Measurements from ENCODE around the gene CHRNB1.

CHRNB1 gene

DNA sequence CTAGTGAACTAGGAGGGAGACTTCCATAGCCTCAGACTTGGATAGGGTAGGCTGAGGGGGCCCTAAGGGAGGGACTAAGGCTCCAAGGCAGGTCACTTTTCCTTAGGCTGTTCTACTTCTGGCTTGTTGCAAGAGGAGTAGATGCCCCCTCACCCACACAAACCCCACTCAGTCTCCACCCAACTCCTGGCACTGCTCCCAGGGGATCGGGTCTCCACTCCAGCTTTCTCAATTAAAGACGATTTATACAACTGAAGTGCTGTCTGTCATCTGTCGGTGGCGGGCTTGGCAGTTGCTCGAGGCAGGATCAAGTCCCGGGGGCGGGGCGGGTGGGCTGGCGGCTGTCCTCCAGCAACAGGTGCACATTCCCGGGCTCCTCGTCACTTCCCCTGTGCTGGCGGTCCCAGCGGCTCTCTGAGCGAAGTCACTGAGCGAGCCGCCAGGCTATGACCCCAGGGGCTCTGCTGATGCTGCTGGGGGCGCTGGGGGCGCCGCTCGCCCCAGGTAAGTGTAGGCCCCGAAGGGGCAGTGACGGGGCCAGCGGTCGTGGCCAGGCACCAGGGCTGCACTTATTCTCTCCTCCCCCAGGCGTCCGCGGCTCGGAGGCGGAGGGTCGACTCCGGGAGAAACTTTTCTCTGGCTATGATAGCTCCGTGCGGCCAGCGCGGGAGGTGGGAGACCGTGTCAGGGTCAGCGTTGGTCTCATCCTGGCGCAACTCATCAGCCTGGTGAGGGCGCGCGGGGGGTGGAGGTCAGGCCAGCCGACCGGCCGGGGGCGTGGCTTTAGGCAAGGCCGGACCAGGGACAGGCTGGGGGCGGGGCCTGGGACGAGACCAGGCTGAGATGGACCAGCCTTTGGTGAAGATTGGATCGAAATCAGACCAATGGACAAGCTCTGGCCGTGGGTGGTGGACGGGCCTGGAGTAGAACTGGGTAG is at the start of gene CHRNB1:
Gene CHRNB1 (plus strand): TSS at position 380 of the 937 bp plus-strand sequence. CDS start 67 bp downstream, at position 447.
- no peak for DNase-seq

GRCh38 chr17:7396147-7396546 is 48.7 kb upstream of the CHRNB1 start:
- DNase-seq = no peak

- DNase-seq = no peak
Observed at GRCh38 chr17:7398612-7399011, 46.2 kb upstream of the CHRNB1 start.

- DNase-seq = peak in 1 of 2 experiments; percentile 26
Observed at GRCh38 chr17:7403043-7403726, 41.7 kb upstream of the CHRNB1 start.

GRCh38 chr17:7403727-7403976 is 41.2 kb upstream of the CHRNB1 start:
- no peak for DNase-seq

- DNase-seq = peak; percentile 92 to 94
Observed at GRCh38 chr17:7403977-7404736, 40.7 kb upstream of the CHRNB1 start, which contains the start of gene TMEM256. TMEM256 (minus strand) TSS chr17:7404097; CDS start chr17:7404084, 13 bp downstream.

- peak; percentile 65 to 68 for DNase-seq
Observed at GRCh38 chr17:7404737-7405349, 40.0 kb upstream of the CHRNB1 start.

DNA sequence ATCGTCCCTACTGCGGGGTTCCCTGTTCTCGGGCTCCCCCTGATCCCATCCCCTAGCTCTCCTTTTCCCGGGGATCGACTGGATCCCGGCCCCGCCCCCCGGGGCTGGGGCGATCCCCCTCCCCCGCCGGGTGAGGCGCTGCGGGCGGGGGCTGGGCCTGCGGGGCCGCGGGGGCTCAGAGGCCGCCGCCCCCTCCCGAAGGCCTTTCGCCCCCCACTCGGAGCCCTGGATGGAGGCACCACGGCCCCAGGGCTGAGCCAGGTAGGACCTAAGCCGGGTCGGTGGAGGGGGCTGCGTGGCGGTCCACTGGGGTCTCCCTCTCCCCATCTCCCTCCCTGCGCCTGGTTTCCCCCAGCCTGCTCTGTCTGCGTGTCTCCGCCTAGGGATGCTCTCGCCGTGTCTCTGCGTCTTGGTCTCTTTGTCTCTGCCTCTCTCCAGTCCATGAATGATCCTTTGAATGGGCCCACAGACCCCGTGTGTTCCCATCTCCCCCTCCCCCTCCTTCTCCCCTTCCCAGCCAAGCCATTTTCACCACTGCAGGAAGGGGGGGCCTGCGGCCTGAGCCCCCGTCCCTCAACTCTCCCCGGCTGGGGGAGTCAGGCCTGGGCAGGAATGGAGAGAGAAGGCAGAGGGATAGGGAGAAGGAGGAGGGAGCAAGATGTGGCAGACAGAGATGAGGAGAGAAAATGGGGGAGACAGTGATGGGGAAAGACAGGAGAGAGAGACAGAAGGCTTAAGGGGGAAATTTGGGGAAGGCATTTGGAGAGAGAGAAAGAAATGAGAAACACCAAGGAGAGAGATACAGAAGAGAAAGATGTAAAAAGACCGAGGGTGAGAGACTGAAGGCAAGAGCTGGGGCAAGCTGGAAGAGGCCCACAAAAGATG is 39.3 kb upstream of the CHRNB1 start:
- DNase-seq = no peak

DNA sequence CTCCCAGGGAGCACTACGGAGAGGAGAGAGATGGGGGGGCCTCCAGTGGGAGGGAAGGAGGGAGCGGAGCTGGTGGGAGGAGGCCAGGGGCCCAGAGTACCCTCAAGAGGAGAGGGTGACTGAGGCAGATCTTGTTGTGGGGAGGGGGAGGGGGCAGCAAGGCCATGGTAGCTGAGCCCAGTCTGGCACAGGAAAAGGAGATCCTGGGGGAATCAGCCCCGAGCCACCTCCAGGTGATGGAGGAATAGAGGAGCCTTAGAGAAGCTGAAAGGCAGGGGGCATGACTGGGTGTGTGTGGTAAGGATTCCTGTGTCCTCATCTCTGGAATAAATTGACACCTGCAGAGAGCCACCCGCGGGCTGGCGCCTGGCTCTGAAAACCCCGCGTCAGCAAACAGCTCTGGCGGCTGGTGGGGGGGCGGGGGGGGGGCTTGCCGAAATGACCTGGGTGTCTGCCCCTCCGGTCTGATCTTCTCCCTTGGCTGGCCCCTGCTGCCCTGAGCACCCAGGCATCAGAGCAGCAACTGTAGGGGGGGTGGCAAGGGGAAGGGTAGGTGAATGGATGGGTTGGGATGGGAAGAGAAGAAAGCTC is 38.5 kb upstream of the CHRNB1 start:
- DNase-seq = no peak

DNA sequence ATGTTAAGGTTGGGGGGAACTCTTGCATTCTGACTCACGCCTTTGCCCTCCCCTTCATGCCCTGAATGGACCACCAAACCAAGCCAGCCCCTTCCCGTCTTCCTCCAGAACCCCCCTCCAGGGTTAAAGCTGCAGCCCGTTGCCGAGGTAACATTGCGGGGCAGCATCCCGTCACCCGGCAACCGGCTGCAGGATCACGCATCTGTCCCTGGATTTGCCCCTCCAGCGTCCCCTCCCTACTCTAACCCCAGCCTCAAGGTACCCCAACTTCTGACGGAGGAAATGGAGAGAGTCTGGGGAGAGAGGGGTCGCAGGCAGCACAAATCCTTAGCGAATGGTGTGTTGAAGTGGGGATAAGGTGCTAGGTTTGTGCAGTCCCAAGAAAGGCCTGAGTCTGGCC is 37.8 kb upstream of the CHRNB1 start:
- no peak for DNase-seq

- DNase-seq = no peak
Observed at GRCh38 chr17:7407485-7408251, 37.2 kb upstream of the CHRNB1 start, which contains the start of gene NLGN2. NLGN2 (plus strand) TSS chr17:7407845; CDS start chr17:7408256, 411 bp downstream.

DNA sequence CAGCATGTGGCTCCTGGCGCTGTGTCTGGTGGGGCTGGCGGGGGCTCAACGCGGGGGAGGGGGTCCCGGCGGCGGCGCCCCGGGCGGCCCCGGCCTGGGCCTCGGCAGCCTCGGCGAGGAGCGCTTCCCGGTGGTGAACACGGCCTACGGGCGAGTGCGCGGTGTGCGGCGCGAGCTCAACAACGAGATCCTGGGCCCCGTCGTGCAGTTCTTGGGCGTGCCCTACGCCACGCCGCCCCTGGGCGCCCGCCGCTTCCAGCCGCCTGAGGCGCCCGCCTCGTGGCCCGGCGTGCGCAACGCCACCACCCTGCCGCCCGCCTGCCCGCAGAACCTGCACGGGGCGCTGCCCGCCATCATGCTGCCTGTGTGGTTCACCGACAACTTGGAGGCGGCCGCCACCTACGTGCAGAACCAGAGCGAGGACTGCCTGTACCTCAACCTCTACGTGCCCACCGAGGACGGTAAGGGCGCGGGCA is 36.6 kb upstream of the CHRNB1 start:
- no peak for DNase-seq

- no peak for DNase-seq
Observed at GRCh38 chr17:7408863-7409262, 36.0 kb upstream of the CHRNB1 start.

GRCh38 chr17:7409716-7410115 is 35.1 kb upstream of the CHRNB1 start:
- DNase-seq = no peak

- no peak for DNase-seq
Observed at GRCh38 chr17:7410634-7411426, 34.0 kb upstream of the CHRNB1 start.

DNA sequence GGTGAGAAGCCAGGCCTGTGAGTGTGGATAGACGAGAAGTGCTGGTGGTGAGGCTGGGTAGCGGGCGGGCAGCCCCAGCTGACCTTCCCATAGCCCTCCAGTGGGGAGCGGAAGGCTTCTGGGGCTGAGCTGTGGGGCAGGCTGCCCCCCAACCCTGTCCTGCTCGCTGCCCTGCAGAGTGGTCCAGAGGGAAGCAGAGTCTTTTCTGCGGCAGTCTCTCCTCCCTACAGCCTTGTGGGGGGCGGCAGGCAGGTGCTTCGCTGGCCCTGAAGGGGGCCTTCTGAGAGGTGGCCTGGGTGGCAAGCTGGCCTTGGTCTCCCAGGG is 33.5 kb upstream of the CHRNB1 start:
- no peak for DNase-seq

DNA sequence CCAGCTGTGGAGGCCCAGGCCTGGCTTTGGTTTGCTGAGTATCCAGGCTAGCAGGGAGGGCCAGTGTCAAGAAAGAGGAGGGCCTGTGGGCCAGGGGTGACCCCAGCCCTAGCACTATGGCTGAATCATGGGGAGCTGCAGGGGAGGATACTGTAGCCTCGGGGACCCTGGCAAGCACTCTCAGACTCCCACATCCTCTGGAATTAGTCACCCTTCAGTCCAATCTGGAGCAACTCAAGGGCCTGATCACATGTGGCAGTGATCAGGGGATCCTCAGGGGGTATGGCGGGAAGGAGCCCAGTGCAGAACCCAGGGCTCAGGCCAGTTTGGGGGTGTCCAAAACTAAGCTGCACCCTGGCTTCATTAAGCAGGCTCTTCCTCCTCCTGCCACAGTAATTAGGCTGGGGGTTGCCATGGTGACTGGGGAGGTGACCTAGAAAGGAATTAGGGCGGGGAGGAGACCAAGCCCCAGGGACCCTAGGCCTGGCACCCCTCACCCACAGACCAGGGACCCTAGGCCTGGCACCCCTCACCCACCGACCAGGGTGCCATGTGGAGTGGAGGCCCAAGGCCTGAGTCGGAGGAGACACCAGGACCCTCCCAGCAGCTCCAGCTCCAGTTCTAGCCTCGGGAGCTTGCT is 31.4 kb upstream of the CHRNB1 start:
- DNase-seq = no peak

- no peak for DNase-seq
Observed at GRCh38 chr17:7414837-7415236, 30.0 kb upstream of the CHRNB1 start.

DNA sequence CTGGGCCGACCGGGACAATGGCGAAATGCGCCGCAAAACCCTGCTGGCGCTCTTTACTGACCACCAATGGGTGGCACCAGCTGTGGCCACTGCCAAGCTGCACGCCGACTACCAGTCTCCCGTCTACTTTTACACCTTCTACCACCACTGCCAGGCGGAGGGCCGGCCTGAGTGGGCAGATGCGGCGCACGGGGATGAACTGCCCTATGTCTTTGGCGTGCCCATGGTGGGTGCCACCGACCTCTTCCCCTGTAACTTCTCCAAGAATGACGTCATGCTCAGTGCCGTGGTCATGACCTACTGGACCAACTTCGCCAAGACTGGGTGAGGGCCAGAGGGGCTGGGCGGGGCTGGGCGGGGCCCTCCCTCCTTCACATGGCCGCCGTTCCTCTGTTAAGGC is 29.1 kb upstream of the CHRNB1 start:
- no peak for DNase-seq
